HepG2 (cell line): ENCODE data around the gene MFSD12. TPM values are rescaled to one million over a fixed set of nuclear protein-coding genes. Genes with fewer than 3 reads are reported as not detected.

ENCODE experiments used
- ATAC-seq: fragments of 200-7000 bp; cut with Tn5 transposase; 3 replicates; pipeline ENCODE4 v1.9.1; 2020; ENCODE audit warnings: mild to moderate bottlenecking, moderate library complexity
- BruUV-seq: library from RNA; stranded (reverse); fragments of 400-500 nt; replicated peaks from 2 replicates; lab custom pipeline; 2021; lab: Mats Ljungman, UMichigan
- CTCF ChIA-PET: fragments of 300-600 bp; formaldehyde crosslinking; extraction: SDS; loops from one replicate; lab custom pipeline; 2021; ENCODE audit warnings: low total read pairs, inconsistent platforms, low intra/inter-chr PET ratio; lab: Yijun Ruan, JAX
- POLR2A ChIA-PET: fragments of 350-600 bp; sonication (Branson Sonifier 250); formaldehyde crosslinking; loops from one replicate; lab custom pipeline; 2020; ENCODE audit warnings: antibody characterized with exemption, inconsistent platforms; lab: Yijun Ruan, JAX
- DNase-seq: peaks from one replicate; pipeline ENCODE4 v3.0.0-alpha.2; 2015; ENCODE audit warnings: low spot score
- FAIRE-seq: peaks from 3 replicates; lab custom pipeline; 2011; peaks lifted over from hg19 to GRCh38; lab: Jason Lieb, UNC
- H2AFZ ChIP-seq: one replicate; pipeline ENCODE4 v1.6.1; 2011; ENCODE audit warnings: low read length, inconsistent platforms
- H3K27ac ChIP-seq: fragments of 300-600 bp; 3 replicates; pipeline ENCODE4 v1.8.0; 2011; ENCODE audit warnings: mixed run types, mild to moderate bottlenecking, mixed read lengths, low read length, inconsistent platforms; ENCODE audit not compliant: insufficient read depth; ENCODE audit errors: extremely low read length
- H3K27me3 ChIP-seq, 2 experiments: fragments of 200-600 bp in 1 of 2; 2 replicates in 1 of 2; 3 replicates in 1 of 2; pipeline versions ENCODE4 v1.6.0 to v1.8.0; 2011; ENCODE audit warnings: low read length in 2 of 2, mild to moderate bottlenecking in 2 of 2, moderate library complexity in 2 of 2, inconsistent platforms in 1 of 2; ENCODE audit not compliant: insufficient read depth in 2 of 2, control insufficient read depth in 1 of 2
- H3K36me3 ChIP-seq, 2 experiments: fragments of 200-600 bp in 1 of 2; replicated peaks in 1 of 2; 2 replicates in 1 of 2; 3 replicates in 1 of 2; pipeline versions ENCODE4 v1.5.1 to v1.8.0; 2011; ENCODE audit warnings: low read length in 2 of 2, inconsistent platforms in 1 of 2; ENCODE audit not compliant: insufficient read depth in 2 of 2, control insufficient read depth in 1 of 2
- H3K4me1 ChIP-seq: 2 replicates; pipeline ENCODE4 v1.5.1; 2012; ENCODE audit warnings: low read length, inconsistent platforms; ENCODE audit not compliant: insufficient read depth
- H3K4me2 ChIP-seq: 2 replicates; pipeline ENCODE4 v1.6.0; 2011; ENCODE audit warnings: low read depth, low read length, inconsistent platforms
- H3K4me3 ChIP-seq, 3 experiments: fragments of 200-600 bp in 1 of 3; sonication (generic), shearing (Covaris generic) in 1 of 3; replicated peaks in 1 of 3; 2 replicates each; pipeline ENCODE4 v1.5.1; 2011 to 2016; ENCODE audit warnings: low read length in 3 of 3, inconsistent platforms in 2 of 3, low read depth in 2 of 3, mild to moderate bottlenecking in 2 of 3, control low read depth in 1 of 3, mixed read lengths in 1 of 3; ENCODE audit not compliant: insufficient read depth in 1 of 3
- H3K79me2 ChIP-seq: one replicate; pipeline ENCODE4 v1.6.1; 2011; ENCODE audit warnings: low read length, inconsistent platforms; ENCODE audit not compliant: insufficient read depth
- H3K9ac ChIP-seq: 2 replicates; pipeline ENCODE4 v1.6.0; 2011; ENCODE audit warnings: mild to moderate bottlenecking, low read depth, low read length, inconsistent platforms; ENCODE audit not compliant: insufficient read depth
- H3K9me3 ChIP-seq: 2 replicates; pipeline ENCODE4 v1.5.1; 2012; ENCODE audit warnings: mild to moderate bottlenecking, low read length
- H4K20me1 ChIP-seq: 2 replicates; pipeline ENCODE4 v1.6.0; 2011; ENCODE audit warnings: inconsistent platforms, mild to moderate bottlenecking, low read length, moderate library complexity; ENCODE audit not compliant: insufficient read depth
- ADNP ChIP-seq: sonication (generic); formaldehyde crosslinking; IDR thresholded peaks from 2 replicates; pipeline ENCODE4 v1.4.0; 2020; ENCODE audit warnings: missing genetic modification reagents
- HNRNPL ChIP-seq: fragments of 200-400 bp; formaldehyde crosslinking; IDR thresholded peaks from 2 replicates; pipeline ENCODE4 v1.6.1; 2017; ENCODE audit warnings: mild to moderate bottlenecking, low read depth, low read length
- KLF9 ChIP-seq: IDR thresholded peaks from 2 replicates; pipeline ENCODE4 v1.6.1; 2016; ENCODE audit warnings: low read depth
- STAG1 ChIP-seq: sonication (generic); formaldehyde crosslinking; IDR thresholded peaks from 2 replicates; pipeline ENCODE4 v1.4.0; 2020; ENCODE audit warnings: missing genetic modification reagents
- ZFYVE20 ChIP-seq: sonication (generic); formaldehyde crosslinking; IDR thresholded peaks from 2 replicates; pipeline ENCODE4 v1.8.0; 2023; ENCODE audit warnings: low read depth, mild to moderate bottlenecking, moderate library complexity, missing genetic modification reagents, borderline replicate concordance
- ZMYM3 ChIP-seq: sonication (generic); formaldehyde crosslinking; IDR thresholded peaks from 2 replicates; pipeline ENCODE4 v1.5.1; 2020; ENCODE audit warnings: mild to moderate bottlenecking, missing genetic modification reagents
- WGBS: methylation state at CpG from one replicate; pipeline ENCODE4 v1.1.6; 2017; ENCODE audit warnings: low lambda C conversion rate; 5-methylcytosine and 5-hydroxymethylcytosine counted together
- in situ Hi-C: cut with HindIII; loops from 2 replicates; pipeline ENCODE4 v1.10.0; 2017; ENCODE audit warnings: low pct_unique_long_range_greater_than_20kb; ENCODE audit not compliant: extremely low pct_ligation_motif_present
- intact Hi-C: fragments of 100-400 bp; cut with micrococcal nuclease; formaldehyde crosslinking; loops from one replicate; pipeline ENCODE4 v1.10.0; 2022; ENCODE audit not compliant: unreplicated experiment
- polyA plus RNA-seq, 8 experiments: library from polyadenylated mRNA; depleted of rRNA in 3 of 8; stranded (reverse) in 7 of 8; unstranded in 1 of 8; fragments of >200 nt; fragmentation: Illumina TruSeq in 4 of 8; extraction: Trizol in 4 of 8; gene quantifications; 2 replicates each; pipeline versions ENCODE4 v1.2.1 to v1.2.3, GENCODE V29; 2011 to 2016; ENCODE audit warnings: low read depth in 4 of 8, missing spikeins in 1 of 8, mixed read lengths in 1 of 8; ENCODE audit not compliant: insufficient read depth in 1 of 8
- total RNA-seq, 5 experiments: library from RNA; depleted of rRNA; stranded (reverse); fragments of >200 nt; fragmentation: Illumina TruSeq; extraction: Trizol; gene quantifications; 2 replicates each; pipeline ENCODE4 v1.2.3, GENCODE V29; 2016; ENCODE audit warnings: low read depth in 1 of 5
- TF ChIP-seq, protein P1 (sequence below): sonication (generic); formaldehyde crosslinking; IDR thresholded peaks from 2 replicates; pipeline ENCODE4 v1.5.0; 2020; ENCODE audit warnings: mild to moderate bottlenecking, missing genetic modification reagents, moderate library complexity
- TF ChIP-seq, protein P2 (sequence below): sonication (generic); formaldehyde crosslinking; IDR thresholded peaks from 2 replicates; pipeline ENCODE4 v1.5.1; 2020; ENCODE audit warnings: mild to moderate bottlenecking, missing genetic modification reagents, moderate library complexity

The MFSD12 gene
- total and polyA plus RNA-seq, 2 of the 13 experiments (the other 11 are each of a cell fraction or from before 2014, with no cell fraction given), result 27.2 to 29.1 TPM

DNA sequence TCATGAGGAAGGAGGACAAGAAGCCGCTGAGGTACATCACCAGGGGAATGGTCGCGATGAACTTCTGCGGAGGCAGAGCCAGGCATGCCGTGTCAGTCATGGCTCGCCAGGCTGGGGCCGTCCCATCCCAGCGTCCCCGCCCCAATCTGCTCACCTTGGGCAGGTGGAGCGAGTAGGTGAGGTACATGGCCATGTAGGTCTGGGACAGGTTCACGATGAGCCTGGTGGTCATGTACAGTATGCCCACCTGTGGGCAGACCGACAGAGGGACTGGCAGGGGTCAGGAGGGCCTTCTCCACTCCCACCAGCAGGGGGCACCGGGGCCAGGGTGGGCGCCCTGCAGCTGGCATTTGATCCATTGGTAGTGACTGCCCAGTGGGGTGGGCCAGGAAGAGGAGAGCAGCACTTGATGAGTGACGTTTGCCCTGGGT is 10.1 kb downstream of the MFSD12 start:
- no peak for FAIRE-seq

More for the DNA sequence above, 10.1 kb downstream of the MFSD12 start:
- ChIA-PET CTCF (interaction anchor here (1.5 kb wide), 1 partner anchor 28 kb away, joined by 3 read pairs; no protein-coding TSS in a partner anchor), POLR2A (no interaction called here)
- DNase-seq, result no peak
- BruUV-seq, result no TSS peak
- Histone ChIP-seq H3K9me3 (no peaks in the 10 kb centered on the region), H4K20me1 (no peaks in the 10 kb centered on the region), H3K36me3 (peaks cover 3 to 10% of the 10 kb centered on the region in 2 experiments; a peak in 3 of 5 replicates), H3K27ac (no peak overlapping the region), H3K4me1 (no peaks in the 10 kb centered on the region), H3K9ac (no peak overlapping the region), H3K4me3 (no peak overlapping the region), H3K4me2 (no peak overlapping the region), H3K27me3 (no peaks in the 10 kb centered on the region), H3K79me2 (no peaks in the 10 kb centered on the region), H2AFZ (no peak overlapping the region)
- in situ Hi-C loops, result no loop called here
- TF ChIP-seq KLF9 (CRISPR knock-in tag), result no peak
- peak; percentile 21; the same call in 1 of the 2 replicates for TF ChIP-seq STAG1 (CRISPR knock-in tag)
- TF ChIP-seq ZFYVE20 (CRISPR knock-in tag), result no peak
- peak; percentile 94 for TF ChIP-seq ZMYM3 (CRISPR knock-in tag)
- TF ChIP-seq, protein P1, sequence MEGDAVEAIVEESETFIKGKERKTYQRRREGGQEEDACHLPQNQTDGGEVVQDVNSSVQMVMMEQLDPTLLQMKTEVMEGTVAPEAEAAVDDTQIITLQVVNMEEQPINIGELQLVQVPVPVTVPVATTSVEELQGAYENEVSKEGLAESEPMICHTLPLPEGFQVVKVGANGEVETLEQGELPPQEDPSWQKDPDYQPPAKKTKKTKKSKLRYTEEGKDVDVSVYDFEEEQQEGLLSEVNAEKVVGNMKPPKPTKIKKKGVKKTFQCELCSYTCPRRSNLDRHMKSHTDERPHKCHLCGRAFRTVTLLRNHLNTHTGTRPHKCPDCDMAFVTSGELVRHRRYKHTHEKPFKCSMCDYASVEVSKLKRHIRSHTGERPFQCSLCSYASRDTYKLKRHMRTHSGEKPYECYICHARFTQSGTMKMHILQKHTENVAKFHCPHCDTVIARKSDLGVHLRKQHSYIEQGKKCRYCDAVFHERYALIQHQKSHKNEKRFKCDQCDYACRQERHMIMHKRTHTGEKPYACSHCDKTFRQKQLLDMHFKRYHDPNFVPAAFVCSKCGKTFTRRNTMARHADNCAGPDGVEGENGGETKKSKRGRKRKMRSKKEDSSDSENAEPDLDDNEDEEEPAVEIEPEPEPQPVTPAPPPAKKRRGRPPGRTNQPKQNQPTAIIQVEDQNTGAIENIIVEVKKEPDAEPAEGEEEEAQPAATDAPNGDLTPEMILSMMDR, result peak; percentile 64
- TF ChIP-seq HNRNPL, result peak; percentile 75; the same call in 1 of the 2 replicates
- TF ChIP-seq, protein P2, sequence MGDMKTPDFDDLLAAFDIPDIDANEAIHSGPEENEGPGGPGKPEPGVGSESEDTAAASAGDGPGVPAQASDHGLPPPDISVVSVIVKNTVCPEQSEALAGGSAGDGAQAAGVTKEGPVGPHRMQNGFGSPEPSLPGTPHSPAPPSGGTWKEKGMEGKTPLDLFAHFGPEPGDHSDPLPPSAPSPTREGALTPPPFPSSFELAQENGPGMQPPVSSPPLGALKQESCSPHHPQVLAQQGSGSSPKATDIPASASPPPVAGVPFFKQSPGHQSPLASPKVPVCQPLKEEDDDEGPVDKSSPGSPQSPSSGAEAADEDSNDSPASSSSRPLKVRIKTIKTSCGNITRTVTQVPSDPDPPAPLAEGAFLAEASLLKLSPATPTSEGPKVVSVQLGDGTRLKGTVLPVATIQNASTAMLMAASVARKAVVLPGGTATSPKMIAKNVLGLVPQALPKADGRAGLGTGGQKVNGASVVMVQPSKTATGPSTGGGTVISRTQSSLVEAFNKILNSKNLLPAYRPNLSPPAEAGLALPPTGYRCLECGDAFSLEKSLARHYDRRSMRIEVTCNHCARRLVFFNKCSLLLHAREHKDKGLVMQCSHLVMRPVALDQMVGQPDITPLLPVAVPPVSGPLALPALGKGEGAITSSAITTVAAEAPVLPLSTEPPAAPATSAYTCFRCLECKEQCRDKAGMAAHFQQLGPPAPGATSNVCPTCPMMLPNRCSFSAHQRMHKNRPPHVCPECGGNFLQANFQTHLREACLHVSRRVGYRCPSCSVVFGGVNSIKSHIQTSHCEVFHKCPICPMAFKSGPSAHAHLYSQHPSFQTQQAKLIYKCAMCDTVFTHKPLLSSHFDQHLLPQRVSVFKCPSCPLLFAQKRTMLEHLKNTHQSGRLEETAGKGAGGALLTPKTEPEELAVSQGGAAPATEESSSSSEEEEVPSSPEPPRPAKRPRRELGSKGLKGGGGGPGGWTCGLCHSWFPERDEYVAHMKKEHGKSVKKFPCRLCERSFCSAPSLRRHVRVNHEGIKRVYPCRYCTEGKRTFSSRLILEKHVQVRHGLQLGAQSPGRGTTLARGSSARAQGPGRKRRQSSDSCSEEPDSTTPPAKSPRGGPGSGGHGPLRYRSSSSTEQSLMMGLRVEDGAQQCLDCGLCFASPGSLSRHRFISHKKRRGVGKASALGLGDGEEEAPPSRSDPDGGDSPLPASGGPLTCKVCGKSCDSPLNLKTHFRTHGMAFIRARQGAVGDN (CRISPR knock-in tag), result no peak; the same call in 1 of the 2 replicates
- peak; percentile 72; the same call in 1 of the 2 replicates for TF ChIP-seq ADNP
- no peak for ATAC-seq
- WGBS, result 100% methylated on average over 6 of the region's 15 CpGs
- intact Hi-C loops, result no loop called here
